NCI-H187 (cell line): ENCODE results near the gene ITGA3.

Source experiments
- DNase-seq, 2 experiments: peaks; one replicate each; lab custom pipeline; 2025; lab: John Stamatoyannopoulos, UW

Gene ITGA3

GRCh38 chr17:50055426-50056216 is at the start of gene ITGA3:
TSS of gene ITGA3 (plus strand) at chr17:50056110. CDS start at chr17:50056440, 330 bp downstream.
- DNase-seq: peak; percentile 89 to 91

GRCh38 chr17:50009282-50009681 is 46.6 kb upstream of the ITGA3 start:
- no peak for DNase-seq

GRCh38 chr17:50013079-50013478 is 42.8 kb upstream of the ITGA3 start:
- no peak for DNase-seq

- no peak for DNase-seq
Measured at GRCh38 chr17:50014471-50015088, 41.3 kb upstream of the ITGA3 start.

GRCh38 chr17:50015146-50015545 is 40.8 kb upstream of the ITGA3 start:
- no peak for DNase-seq

- DNase-seq: no peak
Measured at GRCh38 chr17:50018909-50019308, 37.0 kb upstream of the ITGA3 start.

- no peak for DNase-seq
Measured at GRCh38 chr17:50020841-50021599, 34.9 kb upstream of the ITGA3 start.

- no peak for DNase-seq
Measured at GRCh38 chr17:50021681-50022370, 34.1 kb upstream of the ITGA3 start.

- no peak for DNase-seq
Measured at GRCh38 chr17:50022463-50023130, 33.3 kb upstream of the ITGA3 start.

- no peak for DNase-seq
Measured at GRCh38 chr17:50023520-50023919, 32.4 kb upstream of the ITGA3 start.

- no peak for DNase-seq
Measured at GRCh38 chr17:50024808-50025207, 31.1 kb upstream of the ITGA3 start.

- DNase-seq: no peak
Measured at GRCh38 chr17:50026046-50026675, 29.7 kb upstream of the ITGA3 start.

- peak; percentile 36 to 40 for DNase-seq
Measured at GRCh38 chr17:50026837-50027171, 29.1 kb upstream of the ITGA3 start.

GRCh38 chr17:50027172-50027880 is 28.6 kb upstream of the ITGA3 start:
- no peak for DNase-seq

GRCh38 chr17:50027881-50028735 is 27.8 kb upstream of the ITGA3 start:
- DNase-seq: no peak

- DNase-seq: no peak
Measured at GRCh38 chr17:50028736-50029120, 27.2 kb upstream of the ITGA3 start.

GRCh38 chr17:50029185-50029584 is 26.7 kb upstream of the ITGA3 start:
- no peak for DNase-seq

GRCh38 chr17:50033316-50033715 is 22.6 kb upstream of the ITGA3 start:
- DNase-seq: no peak

- DNase-seq: no peak
Measured at GRCh38 chr17:50034498-50035364, 21.2 kb upstream of the ITGA3 start.
